H1 (cell line): ENCODE data around the gene DYRK2. TPM values are rescaled to one million over a fixed set of nuclear protein-coding genes. Genes with fewer than 3 reads are reported as not detected.

Experiments used
- CTCF ChIA-PET: fragments of 300-600 bp; sonication (Branson Sonifier 250); formaldehyde crosslinking; loops from one replicate; lab custom pipeline; 2021; ENCODE audit not compliant: partially characterized antibody; lab: Charles Lee
- POLR2A ChIA-PET: fragments of 300-600 bp; sonication (Branson Sonifier 250); formaldehyde crosslinking; loops from one replicate; lab custom pipeline; 2021; ENCODE audit warnings: inconsistent platforms; ENCODE audit not compliant: partially characterized antibody; lab: Charles Lee
- DNase-seq, 2 experiments: peaks; one replicate each; pipeline versions ENCODE4 v3.0.0 to v3.0.0-alpha.2; 2010 to 2022; ENCODE audit warnings: low spot score in 2 of 2, low read depth in 1 of 2, mixed read lengths in 1 of 2
- FAIRE-seq: peaks from 2 replicates; lab custom pipeline; 2011; peaks lifted over from hg19 to GRCh38; lab: Jason Lieb, UNC
- H2AFZ ChIP-seq: 2 replicates; pipeline ENCODE4 v1.8.1; 2012; ENCODE audit warnings: low read length, inconsistent platforms
- H2AK5ac ChIP-seq: 2 replicates; pipeline ENCODE4 v1.6.1; 2013; ENCODE audit warnings: low read depth, low read length
- H2BK120ac ChIP-seq: replicated peaks from 2 replicates; pipeline ENCODE3; 2013; ENCODE audit warnings: low read depth, low read length, inconsistent platforms
- H2BK12ac ChIP-seq: 2 replicates; pipeline ENCODE4 v1.6.1; 2013; ENCODE audit warnings: low read depth, low read length
- H2BK15ac ChIP-seq: 2 replicates; pipeline ENCODE4 v1.6.1; 2013; ENCODE audit warnings: low read length
- H2BK20ac ChIP-seq: 2 replicates; pipeline ENCODE4 v1.6.1; 2013; ENCODE audit warnings: low read length
- H2BK5ac ChIP-seq: 2 replicates; pipeline ENCODE4 v1.6.1; 2013; ENCODE audit warnings: low read depth, low read length
- H3K14ac ChIP-seq: 2 replicates; pipeline ENCODE4 v1.6.1; 2013; ENCODE audit warnings: inconsistent platforms; ENCODE audit not compliant: insufficient read length
- H3K18ac ChIP-seq: 2 replicates; pipeline ENCODE4 v1.6.1; 2013; ENCODE audit warnings: low read length; ENCODE audit errors: extremely low read depth
- H3K23ac ChIP-seq: 2 replicates; pipeline ENCODE4 v1.6.1; 2013; ENCODE audit warnings: inconsistent platforms; ENCODE audit not compliant: insufficient read length
- H3K23me2 ChIP-seq: 2 replicates; pipeline ENCODE4 v1.6.1; 2013; ENCODE audit warnings: low read depth, low read length
- H3K27ac ChIP-seq: 2 replicates; pipeline ENCODE4 v1.6.1; 2011; ENCODE audit warnings: low read depth, low read length, inconsistent platforms
- H3K27me3 ChIP-seq, 4 experiments: replicated peaks in 1 of 4; 1 replicate in 1 of 4; 2 replicates in 3 of 4; pipeline versions ENCODE4 v1.6.1 to v1.8.1; 2011 to 2013; ENCODE audit warnings: low read length in 3 of 4, mild to moderate bottlenecking in 3 of 4, inconsistent platforms in 2 of 4, mixed read lengths in 2 of 4, moderate library complexity in 1 of 4; ENCODE audit not compliant: control insufficient read depth in 3 of 4, insufficient read depth in 3 of 4; ENCODE audit errors: extremely low read depth in 1 of 4
- H3K36me3 ChIP-seq, 4 experiments: 2 replicates each; pipeline versions ENCODE4 v1.6.1 to v1.8.1; 2011 to 2013; ENCODE audit warnings: mild to moderate bottlenecking in 4 of 4, low read length in 3 of 4, moderate library complexity in 2 of 4, control low read depth in 1 of 4, inconsistent platforms in 1 of 4; ENCODE audit not compliant: insufficient read depth in 4 of 4, control insufficient read depth in 2 of 4
- H3K4ac ChIP-seq: replicated peaks from 2 replicates; pipeline ENCODE3; 2013; ENCODE audit warnings: low read length, low read depth, mixed read lengths, inconsistent platforms; ENCODE audit not compliant: insufficient read length
- H3K4me1 ChIP-seq, 4 experiments: replicated peaks in 1 of 4; 1 replicate in 1 of 4; 2 replicates in 3 of 4; pipeline versions ENCODE4 v1.6.1 to v1.8.1; 2011 to 2013; ENCODE audit warnings: low read length in 3 of 4, inconsistent platforms in 2 of 4, mixed read lengths in 1 of 4; ENCODE audit not compliant: insufficient read depth in 4 of 4, control insufficient read depth in 3 of 4
- H3K4me2 ChIP-seq, 2 experiments: 2 replicates each; pipeline versions ENCODE4 v1.6.1 to v1.8.1; 2011 to 2013; ENCODE audit warnings: low read depth in 2 of 2, low read length in 2 of 2, control low read depth in 1 of 2, inconsistent platforms in 1 of 2, mild to moderate bottlenecking in 1 of 2; ENCODE audit not compliant: insufficient read depth in 1 of 2
- H3K4me3 ChIP-seq, 4 experiments: fragments of 200-600, 300-600 bp in 1 of 4; sonication (generic), shearing (Covaris generic), sonication (Bioruptor Twin) in 1 of 4; 2 replicates each; pipeline versions ENCODE4 v1.5.1 to v1.8.1; 2011 to 2016; ENCODE audit warnings: low read length in 4 of 4, low read depth in 3 of 4, control low read depth in 2 of 4, inconsistent platforms in 2 of 4, mild to moderate bottlenecking in 2 of 4, mixed read lengths in 1 of 4, moderate library complexity in 1 of 4; ENCODE audit not compliant: insufficient read depth in 2 of 4; ENCODE audit errors: extremely low read depth in 1 of 4
- H3K56ac ChIP-seq: replicated peaks from 2 replicates; pipeline ENCODE3; 2013; ENCODE audit warnings: low read depth, mild to moderate bottlenecking, mixed read lengths, low read length, inconsistent platforms; ENCODE audit not compliant: insufficient read length
- H3K79me1 ChIP-seq: 2 replicates; pipeline ENCODE4 v1.6.1; 2013; ENCODE audit warnings: low read depth, low read length, control low read depth
- H3K79me2 ChIP-seq, 2 experiments: 2 replicates each; pipeline versions ENCODE4 v1.6.1 to v1.8.1; 2012 to 2013; ENCODE audit warnings: low read length in 2 of 2, mild to moderate bottlenecking in 2 of 2, inconsistent platforms in 1 of 2; ENCODE audit not compliant: insufficient read depth in 2 of 2, control insufficient read depth in 1 of 2
- H3K9ac ChIP-seq, 4 experiments: replicated peaks in 1 of 4; 1 replicate in 1 of 4; 2 replicates in 3 of 4; pipeline versions ENCODE4 v1.6.1 to v1.8.1; 2011 to 2013; ENCODE audit warnings: low read depth in 3 of 4, low read length in 3 of 4, control low read depth in 2 of 4, mild to moderate bottlenecking in 2 of 4, moderate library complexity in 2 of 4, inconsistent platforms in 1 of 4; ENCODE audit errors: extremely low read depth in 1 of 4
- H3K9me3 ChIP-seq, 2 experiments: 2 replicates each; pipeline versions ENCODE4 v1.6.1 to v1.8.1; 2012 to 2013; ENCODE audit warnings: mild to moderate bottlenecking in 2 of 2, moderate library complexity in 2 of 2, control low read depth in 1 of 2, inconsistent platforms in 1 of 2, low read depth in 1 of 2, low read length in 1 of 2, mixed read lengths in 1 of 2; ENCODE audit not compliant: insufficient read depth in 2 of 2
- H4K20me1 ChIP-seq, 2 experiments: replicated peaks in 1 of 2; 2 replicates each; pipeline versions ENCODE3 to v1.8.1; 2011 to 2013; ENCODE audit warnings: inconsistent platforms in 2 of 2, low read length in 2 of 2, mild to moderate bottlenecking in 1 of 2; ENCODE audit not compliant: insufficient read depth in 2 of 2, control insufficient read depth in 1 of 2
- H4K5ac ChIP-seq: 2 replicates; pipeline ENCODE4 v1.6.1; 2013; ENCODE audit warnings: low read length, low read depth, mixed read lengths, inconsistent platforms; ENCODE audit not compliant: insufficient read length
- H4K8ac ChIP-seq: 2 replicates; pipeline ENCODE4 v1.8.0; 2013; ENCODE audit warnings: mild to moderate bottlenecking, moderate library complexity, low read length, inconsistent platforms; ENCODE audit not compliant: insufficient read depth; ENCODE audit errors: extremely low read depth
- H4K91ac ChIP-seq: replicated peaks from 2 replicates; pipeline ENCODE3; 2013; ENCODE audit warnings: low read length, mixed read lengths, inconsistent platforms; ENCODE audit not compliant: insufficient read length
- BRCA1 ChIP-seq: IDR thresholded peaks from 2 replicates; pipeline ENCODE4 v1.6.1; 2012; ENCODE audit warnings: low read depth, low read length, improper control_type of control experiment
- CBX8 ChIP-seq: fragments of 300-800, 300-1000 bp; sonication (generic); IDR thresholded peaks from 2 replicates; pipeline ENCODE4 v1.7.1; 2016; ENCODE audit warnings: low read depth, low read length, borderline replicate concordance
- MAFK ChIP-seq: IDR thresholded peaks from 2 replicates; pipeline ENCODE4 v1.6.1; 2012; ENCODE audit warnings: low read depth, mild to moderate bottlenecking, improper control_type of control experiment, low read length
- NRF1 ChIP-seq: IDR thresholded peaks from 2 replicates; pipeline ENCODE4 v1.6.1; 2011; ENCODE audit warnings: mild to moderate bottlenecking, low read depth, low read length, improper control_type of control experiment
- POLR2AphosphoS5 ChIP-seq: IDR thresholded peaks from 2 replicates; pipeline ENCODE4 v1.6.1; 2011; ENCODE audit warnings: low read depth, low read length
- SIN3A ChIP-seq, 2 experiments: IDR thresholded peaks in 1 of 2; conservative IDR thresholded peaks in 1 of 2; 2 replicates each; pipeline ENCODE4 v1.6.1; 2011 to 2012; ENCODE audit warnings: low read length in 2 of 2, improper control_type of control experiment in 1 of 2, low read depth in 1 of 2, mild to moderate bottlenecking in 1 of 2
- ZNF274 ChIP-seq: IDR thresholded peaks from 2 replicates; pipeline ENCODE4 v1.7.0; 2012; ENCODE audit warnings: low read length, borderline replicate concordance; ENCODE audit errors: extremely low read depth
- WGBS, 2 experiments: shearing (Covaris generic) in 1 of 2; methylation state at CpG; one replicate each; pipeline versions ENCODE4 v1.1.6 to v1.1.7; 2013 to 2015; ENCODE audit warnings: low lambda C conversion rate in 2 of 2, mixed read lengths in 2 of 2, inconsistent platforms in 1 of 2, low coverage in 1 of 2, missing lambda C conversion rate in 1 of 2; ENCODE audit not compliant: insufficient replicate concordance in 2 of 2, insufficient coverage in 1 of 2, insufficient read length in 1 of 2; ENCODE audit errors: extremely low coverage in 1 of 2, missing lambda C conversion rate in 1 of 2; 5-methylcytosine and 5-hydroxymethylcytosine counted together
- polyA plus RNA-seq, 7 experiments: library from polyadenylated mRNA; depleted of rRNA in 3 of 7; stranded (reverse) in 5 of 7; unstranded in 2 of 7; fragments of >200 nt in 5 of 7; fragments of 200-250 nt in 2 of 7; gene quantifications; 1 replicate in 5 of 7; 2 replicates in 1 of 7; 4 replicates in 1 of 7; pipeline versions ENCODE4 v1.2.1 to v1.2.3, GENCODE V29; 2011 to 2013; ENCODE audit warnings: missing spikeins in 2 of 7, mixed read lengths in 2 of 7
- total RNA-seq: library from RNA; stranded (reverse); fragmentation: NEBNext Ultra II Directional; extraction: Animal tissue kit (Norgen Biotek cat#: 25700); gene quantifications from 2 replicates; pipeline ENCODE4 v1.2.1, GENCODE V29; 2021
- TF ChIP-seq, protein P1 (sequence below): IDR thresholded peaks from 2 replicates; pipeline ENCODE4 v1.6.1; 2012; ENCODE audit warnings: inconsistent platforms
- TF ChIP-seq, protein P2 (sequence below), 3 experiments: IDR thresholded peaks; 1 replicate in 2 of 3; 2 replicates in 1 of 3; pipeline versions ENCODE4 v1.5.1 to v1.6.1; 2011; ENCODE audit warnings: low read length in 3 of 3, mild to moderate bottlenecking in 3 of 3, inconsistent platforms in 2 of 3, low read depth in 1 of 3, moderate library complexity in 1 of 3; ENCODE audit not compliant: insufficient read depth in 1 of 3; ENCODE audit errors: control extremely low read depth in 1 of 3
- TF ChIP-seq, protein P3 (sequence below): IDR thresholded peaks from 2 replicates; pipeline ENCODE4 v1.6.1; 2011; ENCODE audit warnings: low read length, improper control_type of control experiment

Gene DYRK2
- total and polyA plus RNA-seq, 2 of the 8 experiments (the other 6 are each of a cell fraction or from before 2014, with no cell fraction given) = 11.2 to 31.6 TPM

DNA sequence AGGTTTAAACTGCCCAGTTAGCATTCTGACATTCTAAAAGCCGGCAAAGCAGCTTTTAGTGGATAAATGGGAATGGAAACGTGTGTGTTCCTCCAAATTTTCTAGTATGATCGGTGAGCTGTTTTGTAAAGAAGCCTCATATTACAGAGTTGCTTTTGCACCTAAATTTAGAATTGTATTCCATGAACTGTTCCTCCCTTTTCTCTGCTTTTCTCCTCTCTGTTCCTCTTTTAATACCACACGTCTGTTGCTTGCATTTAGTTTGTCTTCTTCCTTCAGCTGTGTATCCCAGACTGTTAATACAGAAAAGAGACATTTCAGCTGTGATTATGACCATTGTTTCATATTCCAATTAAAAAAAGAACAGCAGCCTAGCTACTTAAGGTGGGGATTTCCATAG lies 10.7 kb downstream of the DYRK2 start:
- Histone ChIP-seq H3K23ac (no peak overlapping the region), H2AK5ac (no peak overlapping the region), H3K27me3 (no peaks in the 10 kb centered on the region), H3K4me3 (no peak overlapping the region), H2BK12ac (no peak overlapping the region), H3K4ac (no peak overlapping the region), H3K18ac (no peak overlapping the region), H4K91ac (no peak overlapping the region), H2BK5ac (no peak overlapping the region), H3K14ac (no peak overlapping the region), H4K20me1 (peaks cover 14 to 19% of the 10 kb centered on the region in 2 experiments), H3K27ac (no peak overlapping the region), H4K5ac (no peak overlapping the region), H3K9ac (no peak overlapping the region), H3K56ac (no peak overlapping the region), H3K79me1 (peaks cover 16% of the 10 kb centered on the region), H3K4me2 (no peak overlapping the region), H3K4me1 (peaks cover 0 to 3% (median 2%) of the 10 kb centered on the region in 4 experiments; a peak in 3 of 7 replicates), H3K9me3 (no peaks in the 10 kb centered on the region), H2AFZ (no peak overlapping the region), H2BK20ac (no peak overlapping the region), H3K23me2 (no peaks in the 10 kb centered on the region), H4K8ac (no peak overlapping the region), H2BK15ac (no peak overlapping the region), H3K36me3 (peaks cover 16 to 46% (median 27%) of the 10 kb centered on the region in 4 experiments), H2BK120ac (no peak overlapping the region), H3K79me2 (peaks cover 23 to 95% of the 10 kb centered on the region in 2 experiments)
- CTCF ChIA-PET = interaction anchor here (0.9 kb wide), 1 partner anchor 48 kb away, joined by 3 read pairs; no protein-coding TSS in a partner anchor
- DNase-seq = no peak
- no peak for FAIRE-seq
- POLR2A ChIA-PET = interaction anchor here (1.4 kb wide), 1 partner anchor 10 kb away, joined by 3 read pairs; no protein-coding TSS in a partner anchor
- 85% methylated on average over 4 of the region's 4 CpGs; no CpG with 5 or more reads in 1 of the 2 experiments for WGBS, 2 experiments
- no peak for TF ChIP-seq NRF1
- TF ChIP-seq, protein P1, sequence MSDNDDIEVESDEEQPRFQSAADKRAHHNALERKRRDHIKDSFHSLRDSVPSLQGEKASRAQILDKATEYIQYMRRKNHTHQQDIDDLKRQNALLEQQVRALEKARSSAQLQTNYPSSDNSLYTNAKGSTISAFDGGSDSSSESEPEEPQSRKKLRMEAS = no peak
- TF ChIP-seq, protein P2, sequence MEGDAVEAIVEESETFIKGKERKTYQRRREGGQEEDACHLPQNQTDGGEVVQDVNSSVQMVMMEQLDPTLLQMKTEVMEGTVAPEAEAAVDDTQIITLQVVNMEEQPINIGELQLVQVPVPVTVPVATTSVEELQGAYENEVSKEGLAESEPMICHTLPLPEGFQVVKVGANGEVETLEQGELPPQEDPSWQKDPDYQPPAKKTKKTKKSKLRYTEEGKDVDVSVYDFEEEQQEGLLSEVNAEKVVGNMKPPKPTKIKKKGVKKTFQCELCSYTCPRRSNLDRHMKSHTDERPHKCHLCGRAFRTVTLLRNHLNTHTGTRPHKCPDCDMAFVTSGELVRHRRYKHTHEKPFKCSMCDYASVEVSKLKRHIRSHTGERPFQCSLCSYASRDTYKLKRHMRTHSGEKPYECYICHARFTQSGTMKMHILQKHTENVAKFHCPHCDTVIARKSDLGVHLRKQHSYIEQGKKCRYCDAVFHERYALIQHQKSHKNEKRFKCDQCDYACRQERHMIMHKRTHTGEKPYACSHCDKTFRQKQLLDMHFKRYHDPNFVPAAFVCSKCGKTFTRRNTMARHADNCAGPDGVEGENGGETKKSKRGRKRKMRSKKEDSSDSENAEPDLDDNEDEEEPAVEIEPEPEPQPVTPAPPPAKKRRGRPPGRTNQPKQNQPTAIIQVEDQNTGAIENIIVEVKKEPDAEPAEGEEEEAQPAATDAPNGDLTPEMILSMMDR (IDR thresholded peaks at IDR 0.05; ENCODE audit: control extremely low read depth in 1 of 3, insufficient read depth in 1 of 3, low read depth in 1 of 3, low read length in 3 of 3) = no peak
- no peak for TF ChIP-seq POLR2AphosphoS5
- TF ChIP-seq ZNF274 = no peak
- no peak for TF ChIP-seq CBX8
- TF ChIP-seq SIN3A (conservative IDR thresholded peaks at IDR 0.05 in 1 of 2, IDR thresholded peaks at IDR 0.05 in 1 of 2; ENCODE audit: low read depth in 1 of 2, low read length in 2 of 2) = no peak
- no peak for TF ChIP-seq MAFK
- TF ChIP-seq, protein P3, sequence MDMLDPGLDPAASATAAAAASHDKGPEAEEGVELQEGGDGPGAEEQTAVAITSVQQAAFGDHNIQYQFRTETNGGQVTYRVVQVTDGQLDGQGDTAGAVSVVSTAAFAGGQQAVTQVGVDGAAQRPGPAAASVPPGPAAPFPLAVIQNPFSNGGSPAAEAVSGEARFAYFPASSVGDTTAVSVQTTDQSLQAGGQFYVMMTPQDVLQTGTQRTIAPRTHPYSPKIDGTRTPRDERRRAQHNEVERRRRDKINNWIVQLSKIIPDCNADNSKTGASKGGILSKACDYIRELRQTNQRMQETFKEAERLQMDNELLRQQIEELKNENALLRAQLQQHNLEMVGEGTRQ = no peak
- TF ChIP-seq BRCA1 = no peak
